ENCODE results near the gene MPZL2. TPM values are rescaled to one million over a fixed set of nuclear protein-coding genes. Genes with fewer than 3 reads are reported as not detected.

The MPZL2 gene
- total and polyA plus RNA-seq, 9 of the 15 experiments (the other 6 are each of a cell fraction or from before 2014, with no cell fraction given) = 0.09 to 0.28 (median 0.18) TPM; not detected in 2

DNA sequence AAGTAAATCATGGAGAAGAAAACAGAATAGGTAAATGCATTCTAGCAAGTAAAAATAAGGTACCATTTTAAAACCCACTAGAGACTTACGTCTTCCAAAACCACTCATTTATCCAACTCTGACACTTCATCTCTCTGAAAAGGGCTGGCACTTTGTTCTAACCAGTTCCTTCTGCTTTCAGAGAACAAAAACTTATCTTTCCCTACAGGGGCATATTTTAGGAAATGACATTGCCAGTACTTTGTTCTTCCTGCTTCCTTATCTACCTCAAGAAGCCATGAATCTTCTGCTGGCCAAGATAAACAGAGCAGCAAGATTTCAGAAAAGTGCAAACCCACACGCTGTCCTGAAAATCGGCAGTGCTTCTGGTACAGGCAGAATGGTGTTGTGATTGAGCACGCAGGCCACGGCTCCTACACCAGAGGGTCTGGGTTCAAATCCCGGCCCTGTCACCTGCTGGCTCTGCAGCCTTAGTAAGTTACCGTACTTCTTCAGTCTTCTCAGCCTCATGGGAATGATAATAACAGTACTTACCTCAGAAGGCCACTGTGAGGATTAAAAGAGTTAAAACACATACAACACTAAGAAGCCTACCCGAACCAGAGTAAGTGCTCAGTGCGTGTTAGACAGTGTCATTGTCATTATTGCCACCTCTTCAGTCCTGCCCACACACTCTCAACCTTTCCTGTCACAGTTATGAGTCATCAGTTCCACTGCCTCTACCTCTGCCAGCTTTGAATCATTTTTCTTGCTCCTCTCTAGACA lies 22.9 kb downstream of the MPZL2 start:
- peak overlapping the region; percentile 45 for H3K4me2 ChIP-seq (ENCODE audit: insufficient read depth, low read length)
- BruUV-seq (replicated peaks) = no TSS peak
- H4K20me1 ChIP-seq (replicated peaks; ENCODE audit: control insufficient read depth, insufficient read depth, low read length) = no peaks in the 10 kb centered on the region; the same call in 1 of the 2 replicates
- H3K9ac ChIP-seq (ENCODE audit: insufficient read depth in 1 of 2, low read depth in 2 of 2, low read length in 2 of 2) = peak overlapping the region; percentile 27 to 49; a peak in 2 of 4 replicates
- ChIA-PET POLR2A (interaction anchor here (0.5 to 1.1 kb wide), 4 partner anchors 10 to 27 kb away, joined by 3 to 5 read pairs (median 4); partner anchors contain the start of gene MPZL3), CTCF (ENCODE audit: low intra/inter-chr PET ratio) (no interaction called here)
- H3K27me3 ChIP-seq (ENCODE audit: control insufficient read depth in 2 of 2, insufficient read depth in 2 of 2, low read length in 2 of 2) = peaks cover 0 to 9% of the 10 kb centered on the region in 2 experiments; a peak in 2 of 5 replicates
- no peak overlapping the region for H2AFZ ChIP-seq (ENCODE audit: low read depth, low read length)
- WGBS (ENCODE audit: insufficient coverage, low coverage, missing lambda C conversion rate) = under 1% methylated on average over 9 of the region's 9 CpGs
- no peaks in the 10 kb centered on the region for H3K79me2 ChIP-seq (ENCODE audit: control insufficient read depth, insufficient read depth, low read length)
- no peaks in the 10 kb centered on the region for H3K9me1 ChIP-seq (ENCODE audit: control insufficient read depth, insufficient read depth, low read length)
- peak overlapping the region; percentile 58; the same call in 2 of the 3 replicates for H3K27ac ChIP-seq (ENCODE audit: extremely low read depth, low read depth, low read length)
- in situ Hi-C loops (cut with MboI) (no loop called here), intact Hi-C loops (cut with micrococcal nuclease) (no loop called here)
- FAIRE-seq (peak; percentile 91), ATAC-seq (peak; percentile 83), DNase-seq (ENCODE audit: extremely low read depth in 1 of 4, low spot score in 3 of 4) (peak; percentile 35 to 77 (median 51))
- H3K4me1 ChIP-seq (replicated peaks in 1 of 2; ENCODE audit: control insufficient read depth in 2 of 2, insufficient read depth in 2 of 2, low read length in 2 of 2) = peaks cover 3 to 24% of the 10 kb centered on the region in 2 experiments
- no peak overlapping the region for H3K4me3 ChIP-seq
- no peaks in the 10 kb centered on the region for H3K36me3 ChIP-seq (ENCODE audit: control insufficient read depth, insufficient read depth, low read length)
- H3K9me3 ChIP-seq (replicated peaks; ENCODE audit: control insufficient read depth, insufficient read depth, low read depth, low read length) = no peaks in the 10 kb centered on the region
- TF ChIP-seq, protein P1, sequence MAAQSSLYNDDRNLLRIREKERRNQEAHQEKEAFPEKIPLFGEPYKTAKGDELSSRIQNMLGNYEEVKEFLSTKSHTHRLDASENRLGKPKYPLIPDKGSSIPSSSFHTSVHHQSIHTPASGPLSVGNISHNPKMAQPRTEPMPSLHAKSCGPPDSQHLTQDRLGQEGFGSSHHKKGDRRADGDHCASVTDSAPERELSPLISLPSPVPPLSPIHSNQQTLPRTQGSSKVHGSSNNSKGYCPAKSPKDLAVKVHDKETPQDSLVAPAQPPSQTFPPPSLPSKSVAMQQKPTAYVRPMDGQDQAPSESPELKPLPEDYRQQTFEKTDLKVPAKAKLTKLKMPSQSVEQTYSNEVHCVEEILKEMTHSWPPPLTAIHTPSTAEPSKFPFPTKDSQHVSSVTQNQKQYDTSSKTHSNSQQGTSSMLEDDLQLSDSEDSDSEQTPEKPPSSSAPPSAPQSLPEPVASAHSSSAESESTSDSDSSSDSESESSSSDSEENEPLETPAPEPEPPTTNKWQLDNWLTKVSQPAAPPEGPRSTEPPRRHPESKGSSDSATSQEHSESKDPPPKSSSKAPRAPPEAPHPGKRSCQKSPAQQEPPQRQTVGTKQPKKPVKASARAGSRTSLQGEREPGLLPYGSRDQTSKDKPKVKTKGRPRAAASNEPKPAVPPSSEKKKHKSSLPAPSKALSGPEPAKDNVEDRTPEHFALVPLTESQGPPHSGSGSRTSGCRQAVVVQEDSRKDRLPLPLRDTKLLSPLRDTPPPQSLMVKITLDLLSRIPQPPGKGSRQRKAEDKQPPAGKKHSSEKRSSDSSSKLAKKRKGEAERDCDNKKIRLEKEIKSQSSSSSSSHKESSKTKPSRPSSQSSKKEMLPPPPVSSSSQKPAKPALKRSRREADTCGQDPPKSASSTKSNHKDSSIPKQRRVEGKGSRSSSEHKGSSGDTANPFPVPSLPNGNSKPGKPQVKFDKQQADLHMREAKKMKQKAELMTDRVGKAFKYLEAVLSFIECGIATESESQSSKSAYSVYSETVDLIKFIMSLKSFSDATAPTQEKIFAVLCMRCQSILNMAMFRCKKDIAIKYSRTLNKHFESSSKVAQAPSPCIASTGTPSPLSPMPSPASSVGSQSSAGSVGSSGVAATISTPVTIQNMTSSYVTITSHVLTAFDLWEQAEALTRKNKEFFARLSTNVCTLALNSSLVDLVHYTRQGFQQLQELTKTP (IDR thresholded peaks at IDR 0.05; ENCODE audit: low read depth in 1 of 2, partially characterized antibody in 2 of 2) = peak; percentile 7 to 75
- TF ChIP-seq ARID1B (IDR thresholded peaks at IDR 0.05) (peak; percentile 99), CXXC5 (CRISPR knock-in tag; IDR thresholded peaks at IDR 0.05) (peak; percentile 60), FOXM1 (IDR thresholded peaks at IDR 0.05; ENCODE audit: low read depth) (peak; percentile 95), FOXM1 (CRISPR knock-in tag; IDR thresholded peaks at IDR 0.05; ENCODE audit: low read depth) (no peak), HLTF (IDR thresholded peaks at IDR 0.05) (no peak), GTF2A2 (tag; IDR thresholded peaks at IDR 0.05) (no peak), ZC3H11A (IDR thresholded peaks at IDR 0.05; ENCODE audit: low read depth, low read length) (peak; percentile 75; the same call in 1 of the 2 replicates), GATAD2A (IDR thresholded peaks at IDR 0.05) (peak; percentile 74; the same call in 1 of the 2 replicates), HDAC1 (IDR thresholded peaks at IDR 0.05) (peak in 1 of 2 experiments; percentile 99; a peak in 2 of 4 replicates), NONO (IDR thresholded peaks at IDR 0.05; ENCODE audit: low read depth in 2 of 2, low read length in 1 of 2) (peak in 1 of 2 experiments; percentile 59; a peak in 1 of 4 replicates), KLF6 (CRISPR knock-in tag; IDR thresholded peaks at IDR 0.05; ENCODE audit: borderline replicate concordance) (peak; percentile 38; the same call in 1 of the 2 replicates), SMARCC2 (IDR thresholded peaks at IDR 0.05; ENCODE audit: low read depth) (peak; percentile 95), ZNF445 (CRISPR knock-in tag; IDR thresholded peaks at IDR 0.05; ENCODE audit: low read depth) (no peak), RHOXF2B (CRISPR knock-in tag; conservative IDR thresholded peaks at IDR 0.05) (no peak), ZNF584 (CRISPR knock-in tag; IDR thresholded peaks at IDR 0.05; ENCODE audit: low read depth) (peak; percentile 89)
- TF ChIP-seq, protein P2, sequence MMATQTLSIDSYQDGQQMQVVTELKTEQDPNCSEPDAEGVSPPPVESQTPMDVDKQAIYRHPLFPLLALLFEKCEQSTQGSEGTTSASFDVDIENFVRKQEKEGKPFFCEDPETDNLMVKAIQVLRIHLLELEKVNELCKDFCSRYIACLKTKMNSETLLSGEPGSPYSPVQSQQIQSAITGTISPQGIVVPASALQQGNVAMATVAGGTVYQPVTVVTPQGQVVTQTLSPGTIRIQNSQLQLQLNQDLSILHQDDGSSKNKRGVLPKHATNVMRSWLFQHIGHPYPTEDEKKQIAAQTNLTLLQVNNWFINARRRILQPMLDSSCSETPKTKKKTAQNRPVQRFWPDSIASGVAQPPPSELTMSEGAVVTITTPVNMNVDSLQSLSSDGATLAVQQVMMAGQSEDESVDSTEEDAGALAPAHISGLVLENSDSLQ (IDR thresholded peaks at IDR 0.05) = peak; percentile 92

Data from K562 (cell line).